Astrocyte (in vitro differentiated cells and primary cell): Measurements from ENCODE around the gene SFRP2.

Experiments
- EZH2 ChIP-seq: IDR thresholded peaks from 2 replicates; pipeline ENCODE4 v1.6.1; 2012; ENCODE audit warnings: mild to moderate bottlenecking, low read length, inconsistent platforms; ENCODE audit not compliant: insufficient read depth
- TF ChIP-seq, protein P1 (sequence below): IDR thresholded peaks from 2 replicates; pipeline ENCODE4 v1.5.1; 2011; ENCODE audit warnings: low read depth, mild to moderate bottlenecking, inconsistent platforms, low read length, moderate library complexity; ENCODE audit not compliant: insufficient read depth

DNA sequence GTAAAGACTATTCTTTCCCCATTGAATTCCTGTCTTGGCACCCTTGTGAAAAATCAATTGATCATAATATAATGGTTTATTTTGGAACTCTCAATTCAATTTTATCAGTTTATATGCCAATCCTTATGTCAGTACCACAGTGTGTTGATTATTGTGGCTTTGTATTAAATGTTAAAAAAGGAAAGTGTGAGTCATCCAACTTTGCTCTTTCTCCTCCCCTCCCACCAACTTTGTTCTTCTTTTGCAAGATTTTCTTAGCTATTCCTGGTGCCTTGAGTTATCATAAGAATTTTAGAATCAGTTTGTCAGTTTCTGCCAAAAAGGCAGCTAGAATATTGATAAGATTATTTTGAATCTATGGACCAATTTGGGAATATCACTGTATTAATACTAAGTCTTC is 17.8 kb downstream of the SFRP2 start:
- TF ChIP-seq, protein P1, sequence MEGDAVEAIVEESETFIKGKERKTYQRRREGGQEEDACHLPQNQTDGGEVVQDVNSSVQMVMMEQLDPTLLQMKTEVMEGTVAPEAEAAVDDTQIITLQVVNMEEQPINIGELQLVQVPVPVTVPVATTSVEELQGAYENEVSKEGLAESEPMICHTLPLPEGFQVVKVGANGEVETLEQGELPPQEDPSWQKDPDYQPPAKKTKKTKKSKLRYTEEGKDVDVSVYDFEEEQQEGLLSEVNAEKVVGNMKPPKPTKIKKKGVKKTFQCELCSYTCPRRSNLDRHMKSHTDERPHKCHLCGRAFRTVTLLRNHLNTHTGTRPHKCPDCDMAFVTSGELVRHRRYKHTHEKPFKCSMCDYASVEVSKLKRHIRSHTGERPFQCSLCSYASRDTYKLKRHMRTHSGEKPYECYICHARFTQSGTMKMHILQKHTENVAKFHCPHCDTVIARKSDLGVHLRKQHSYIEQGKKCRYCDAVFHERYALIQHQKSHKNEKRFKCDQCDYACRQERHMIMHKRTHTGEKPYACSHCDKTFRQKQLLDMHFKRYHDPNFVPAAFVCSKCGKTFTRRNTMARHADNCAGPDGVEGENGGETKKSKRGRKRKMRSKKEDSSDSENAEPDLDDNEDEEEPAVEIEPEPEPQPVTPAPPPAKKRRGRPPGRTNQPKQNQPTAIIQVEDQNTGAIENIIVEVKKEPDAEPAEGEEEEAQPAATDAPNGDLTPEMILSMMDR: no peak
- TF ChIP-seq EZH2: no peak
